Sigmoid colon (tissue), 7 donors: ENCODE measurements around the gene CHCT1. TPM values are rescaled to one million over a fixed set of nuclear protein-coding genes. Genes with fewer than 3 reads are reported as not detected.
"Not testable (repeated sequence)": the region's sequence is repeated elsewhere in the genome, so short reads cannot be mapped to it uniquely, and the experiment has no call there.

ENCODE experiments used
- DNase-seq: peaks from one replicate; pipeline ENCODE4 v3.0.0-alpha.2; 2019
- H3K27ac ChIP-seq, 4 donors: fragments of 200-600 bp; sonication (generic); one replicate each; pipeline ENCODE4 v1.5.1; 2016 to 2019; ENCODE audit warnings: mild to moderate bottlenecking in 1 of 4
- H3K27me3 ChIP-seq, 3 donors: fragments of 200-600 bp; sonication (generic); one replicate each; pipeline ENCODE4 v1.5.1; 2019; ENCODE audit warnings: mild to moderate bottlenecking in 1 of 3
- H3K36me3 ChIP-seq, 4 donors: fragments of 200-600 bp; sonication (generic); one replicate each; pipeline ENCODE4 v1.5.1; 2016 to 2019
- H3K4me1 ChIP-seq, 4 donors: fragments of 200-600 bp; sonication (generic); one replicate each; pipeline ENCODE4 v1.5.1; 2017 to 2019
- H3K4me3 ChIP-seq, 4 donors: fragments of 200-600 bp; sonication (generic); one replicate each; pipeline ENCODE4 v1.5.1; 2017 to 2019; ENCODE audit warnings: mild to moderate bottlenecking in 2 of 4, moderate library complexity in 1 of 4
- H3K9me3 ChIP-seq, 4 donors: fragments of 200-600 bp in 3 of 4; sonication (generic) in 3 of 4; one replicate each; pipeline versions ENCODE4 v1.5.1 to v1.6.1; 2013 to 2019
- CTCF ChIP-seq, 4 experiments: fragments of 450-650 bp in 3 of 4; fragments of 200-600 bp in 1 of 4; IDR thresholded peaks; one replicate each; pipeline ENCODE4 v1.5.1; 2016 to 2019; ENCODE audit warnings: antibody characterized with exemption in 4 of 4, mild to moderate bottlenecking in 3 of 4, moderate library complexity in 2 of 4
- EP300 ChIP-seq, 4 donors: sonication (generic); formaldehyde crosslinking; IDR thresholded peaks; one replicate each; pipeline ENCODE4 v1.6.1; 2017; ENCODE audit warnings: antibody characterized with exemption in 4 of 4
- POLR2A ChIP-seq, 2 donors: fragments of 450-650 bp; IDR thresholded peaks; one replicate each; pipeline ENCODE4 v1.6.1; 2016; ENCODE audit warnings: antibody characterized with exemption in 2 of 2, mild to moderate bottlenecking in 2 of 2, moderate library complexity in 2 of 2
- POLR2AphosphoS5 ChIP-seq, 4 donors: sonication (generic); formaldehyde crosslinking; IDR thresholded peaks; one replicate each; pipeline ENCODE4 v1.6.1; 2017; ENCODE audit warnings: antibody characterized with exemption in 4 of 4
- WGBS, 2 donors: extraction: QIAGEN DNeasy Blood & Tissue Kit; methylation state at CpG; one replicate each; pipeline ENCODE4 v1.1.7; 2013; 5-methylcytosine and 5-hydroxymethylcytosine counted together
- intact Hi-C: fragments of 100-400 bp; cut with DNase I; formaldehyde crosslinking; loops from one replicate; pipeline ENCODE4 v1.15.1; 2023
- polyA plus RNA-seq, 3 donors: library from polyadenylated mRNA; stranded (reverse); fragments of 200-250 nt; gene quantifications; one replicate each; pipeline ENCODE4 v1.2.3, GENCODE V29; 2013
- total RNA-seq, 4 donors: library from RNA; depleted of rRNA; stranded (reverse); fragments of >200 nt; gene quantifications; one replicate each; pipeline ENCODE4 v1.1.0, GENCODE V29; 2016
- donor health status: healthy with polysubstance abuse.
- donor health status: Bipolar disorder and iron deficiency.
- donor health status: healthy.

Gene CHCT1
- total RNA-seq (not detected), polyA plus RNA-seq (not detected)

- H3K4me3 ChIP-seq: peak within 1 kb of the TSS; percentile 38 to 55 (median 47)
- 75 to 82% methylated on average over 18 of the region's 18 CpGs for WGBS, 2 donors
- peak within 1 kb of the TSS in 2 of 4 donors; percentile 1 to 57 for H3K27ac ChIP-seq
- TF ChIP-seq EP300 (IDR thresholded peaks at IDR 0.05) (no peak), POLR2AphosphoS5 (IDR thresholded peaks at IDR 0.05) (no peak), POLR2A (IDR thresholded peaks at IDR 0.05) (no peak), CTCF (IDR thresholded peaks at IDR 0.05) (no peak)
- H3K9me3 ChIP-seq: no peaks in the 10 kb centered on the region
- intact Hi-C loops: no loop called here
- no peaks in the 10 kb centered on the region for H3K36me3 ChIP-seq
- no peaks in the 10 kb centered on the region for H3K27me3 ChIP-seq
- H3K4me1 ChIP-seq: peaks cover 0 to 15% (median 8%) of the 10 kb centered on the region in 4 donors
- DNase-seq: no peak
Observed at GRCh38 chr17:60422162-60422665, at the start of gene CHCT1. Gene CHCT1 (plus strand): TSS chr17:60422489. CDS start chr17:60422593, 104 bp downstream.

- no peak for DNase-seq
- H3K4me3 ChIP-seq: no peak overlapping the region
- no peak for TF ChIP-seq CTCF (IDR thresholded peaks at IDR 0.05)
- H3K36me3 ChIP-seq: peaks cover 0 to 4% (median 0%) of the 10 kb centered on the region in 4 donors
- H3K4me1 ChIP-seq: peaks cover 0 to 14% (median 0%) of the 10 kb centered on the region in 4 donors
- intact Hi-C loops: no loop called here
- 93 to 96% methylated on average over 6 of the region's 6 CpGs for WGBS, 2 donors
- H3K9me3 ChIP-seq: no peaks in the 10 kb centered on the region
- no peak overlapping the region for H3K27ac ChIP-seq
- no peaks in the 10 kb centered on the region for H3K27me3 ChIP-seq
Observed at GRCh38 chr17:60372790-60373483, 49.4 kb upstream of the CHCT1 start.

- WGBS, 2 donors: 88 to 95% methylated on average over 1 of the region's 1 CpG
- peaks cover 0 to 11% (median 3%) of the 10 kb centered on the region in 4 donors for H3K4me1 ChIP-seq
- H3K27me3 ChIP-seq, H3K36me3 ChIP-seq, H3K27ac ChIP-seq, DNase-seq, H3K9me3 ChIP-seq, intact Hi-C loops, H3K4me3 ChIP-seq: not testable (repeated sequence)
Observed at GRCh38 chr17:60378187-60378586, 44.1 kb upstream of the CHCT1 start.

DNA sequence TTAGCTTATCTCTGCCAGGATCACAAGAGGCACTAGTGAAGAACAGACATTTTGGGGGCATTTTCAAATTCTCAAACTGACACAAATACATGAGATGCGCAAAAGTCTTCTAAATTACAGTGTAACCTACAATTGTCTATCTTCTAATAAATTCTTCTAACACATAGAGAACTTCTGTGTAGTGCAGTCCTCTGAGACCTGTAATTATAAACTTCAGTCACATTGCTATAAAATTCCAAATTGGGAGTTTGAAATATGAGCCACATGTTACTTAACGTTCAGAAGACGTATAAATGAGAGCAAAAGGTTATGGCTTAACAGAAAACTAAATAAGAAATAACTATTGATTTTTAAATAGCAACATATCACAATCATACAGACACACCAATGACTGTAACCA is 42.8 kb upstream of the CHCT1 start:
- intact Hi-C loops, H3K27me3 ChIP-seq, DNase-seq, H3K4me3 ChIP-seq, H3K9me3 ChIP-seq, H3K36me3 ChIP-seq, H3K27ac ChIP-seq: not testable (repeated sequence)
- WGBS, 2 donors: 44 to 73% methylated on average over 2 to 3 of the region's 3 CpGs
- peaks cover 0 to 23% (median 4%) of the 10 kb centered on the region in 4 donors for H3K4me1 ChIP-seq

DNA sequence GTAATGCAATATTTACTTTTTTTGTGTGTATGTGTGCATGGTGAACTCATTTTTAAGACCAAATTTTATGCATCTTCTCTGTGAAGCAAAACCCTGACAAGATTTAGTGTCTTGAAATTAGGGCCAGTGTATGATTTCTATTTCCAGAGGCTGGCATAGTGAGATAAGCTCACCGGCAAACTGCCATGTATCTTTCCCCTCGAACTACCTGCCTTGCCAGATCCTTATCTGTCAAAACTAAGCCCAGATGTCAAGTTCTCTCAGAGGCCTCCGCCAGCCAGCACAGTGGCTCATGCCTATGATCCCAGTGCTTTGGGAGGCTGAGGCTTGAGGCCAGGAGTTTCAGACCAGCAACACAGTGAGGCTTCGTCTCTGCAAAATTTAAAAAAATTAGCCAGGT is 40.3 kb upstream of the CHCT1 start:
- 84 to 95% methylated on average over 4 of the region's 4 CpGs for WGBS, 2 donors
- intact Hi-C loops: no loop called here
- Histone ChIP-seq H3K27ac (no peak overlapping the region), H3K4me3 (no peak overlapping the region), H3K9me3 (no peaks in the 10 kb centered on the region), H3K36me3 (no peaks in the 10 kb centered on the region), H3K27me3 (no peaks in the 10 kb centered on the region), H3K4me1 (peaks cover 0 to 44% (median 24%) of the 10 kb centered on the region in 4 donors)
- TF ChIP-seq CTCF (IDR thresholded peaks at IDR 0.05) (no peak), POLR2AphosphoS5 (IDR thresholded peaks at IDR 0.05) (no peak), EP300 (IDR thresholded peaks at IDR 0.05) (no peak), POLR2A (IDR thresholded peaks at IDR 0.05) (no peak)
- no peak for DNase-seq

GRCh38 chr17:60383379-60383778 is 38.9 kb upstream of the CHCT1 start:
- no peak for TF ChIP-seq EP300 (IDR thresholded peaks at IDR 0.05)
- TF ChIP-seq POLR2A (IDR thresholded peaks at IDR 0.05): no peak
- TF ChIP-seq POLR2AphosphoS5 (IDR thresholded peaks at IDR 0.05): no peak
- no peak for TF ChIP-seq CTCF (IDR thresholded peaks at IDR 0.05)
- H3K9me3 ChIP-seq: no peaks in the 10 kb centered on the region
- no peak for DNase-seq
- H3K27me3 ChIP-seq: no peaks in the 10 kb centered on the region
- H3K27ac ChIP-seq: no peak overlapping the region
- H3K4me1 ChIP-seq: peaks cover 0 to 58% (median 34%) of the 10 kb centered on the region in 4 donors
- WGBS, 2 donors: 35 to 78% methylated on average over 3 of the region's 3 CpGs
- intact Hi-C loops: no loop called here
- H3K36me3 ChIP-seq: no peaks in the 10 kb centered on the region
- no peak overlapping the region for H3K4me3 ChIP-seq

DNA sequence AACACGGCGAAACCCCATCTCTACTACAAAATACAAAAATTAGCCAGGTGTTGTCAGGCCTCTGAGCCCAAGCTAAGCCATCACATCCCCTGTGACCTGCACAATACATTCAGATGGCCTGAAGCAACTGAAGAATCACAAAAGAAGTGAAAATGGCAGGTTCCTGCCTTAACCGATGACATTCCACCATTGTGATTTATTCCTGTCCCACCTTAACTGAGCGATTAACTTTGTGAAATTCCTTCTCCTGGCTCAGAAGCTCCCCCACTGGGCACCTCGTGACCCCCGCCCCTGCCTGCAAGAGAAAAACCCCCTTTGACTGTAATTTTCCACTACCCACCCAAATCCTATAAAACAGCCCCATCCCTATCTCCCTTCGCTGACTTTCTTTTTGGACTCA is 37.4 kb upstream of the CHCT1 start:
- H3K9me3 ChIP-seq, H3K36me3 ChIP-seq, H3K27ac ChIP-seq, H3K4me3 ChIP-seq, H3K27me3 ChIP-seq, intact Hi-C loops, DNase-seq: not testable (repeated sequence)
- peaks cover 0 to 62% (median 47%) of the 10 kb centered on the region in 4 donors for H3K4me1 ChIP-seq
- WGBS, 2 donors: 94 to 95% methylated on average over 7 of the region's 7 CpGs
